Skeletal muscle cell (primary cell): ENCODE results near the gene UBE4B.
A peak's percentile ranks its signal among the peaks of the same experiment; 100 is the strongest.
"Not testable (repeated sequence)": the region's sequence is repeated elsewhere in the genome, so short reads cannot be mapped to it uniquely, and the experiment has no call there.

Source experiments
- DNase-seq: peaks from one replicate; pipeline ENCODE4 v3.0.0-alpha.2; 2010; ENCODE audit warnings: low read depth
- H3K4me3 ChIP-seq: 2 replicates; pipeline ENCODE4 v1.5.1; 2011; ENCODE audit warnings: low read depth, mild to moderate bottlenecking, control low read depth, low read length, moderate library complexity

UBE4B gene

GRCh38 chr1:10065344-10065685, 32.6 kb downstream of the UBE4B start:
- H3K4me3 ChIP-seq: no peak overlapping the region
- DNase-seq: no peak

GRCh38 chr1:10065760-10066159, 33.0 kb downstream of the UBE4B start:
- H3K4me3 ChIP-seq: no peak overlapping the region
- no peak for DNase-seq

DNA sequence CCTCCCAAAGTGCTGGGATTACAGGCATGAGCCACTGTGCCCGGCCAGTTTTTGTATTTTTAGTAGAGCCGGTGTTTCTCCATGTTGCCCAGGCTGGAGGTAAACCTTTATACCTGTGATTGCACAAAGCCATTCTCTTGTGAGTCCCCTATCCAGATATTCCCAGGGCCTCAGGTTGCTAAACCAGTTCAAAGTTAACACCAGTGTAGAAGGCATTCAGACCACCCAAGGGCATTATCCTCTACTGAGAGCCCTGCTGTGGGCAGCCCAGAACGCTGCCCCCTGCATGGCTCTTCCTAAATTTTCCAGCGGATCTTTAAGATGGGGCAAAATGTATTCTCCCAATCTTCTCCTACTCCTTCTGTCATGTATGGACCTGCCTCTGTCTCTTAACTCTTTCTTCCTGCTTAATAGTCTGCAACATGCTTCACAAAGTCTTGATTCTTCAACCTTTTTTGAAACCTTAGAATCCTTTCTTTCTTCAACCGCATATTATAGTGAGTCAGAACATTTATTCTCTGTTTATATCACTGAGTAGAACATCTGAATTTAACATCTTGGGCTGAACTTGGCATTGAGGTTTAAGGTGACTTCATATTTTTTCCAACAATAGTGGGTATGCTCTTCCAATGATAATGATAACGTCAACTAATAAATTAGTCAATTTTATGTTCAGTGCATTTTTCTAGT, 36.0 kb downstream of the UBE4B start:
- no peak overlapping the region for H3K4me3 ChIP-seq
- no peak for DNase-seq

DNA sequence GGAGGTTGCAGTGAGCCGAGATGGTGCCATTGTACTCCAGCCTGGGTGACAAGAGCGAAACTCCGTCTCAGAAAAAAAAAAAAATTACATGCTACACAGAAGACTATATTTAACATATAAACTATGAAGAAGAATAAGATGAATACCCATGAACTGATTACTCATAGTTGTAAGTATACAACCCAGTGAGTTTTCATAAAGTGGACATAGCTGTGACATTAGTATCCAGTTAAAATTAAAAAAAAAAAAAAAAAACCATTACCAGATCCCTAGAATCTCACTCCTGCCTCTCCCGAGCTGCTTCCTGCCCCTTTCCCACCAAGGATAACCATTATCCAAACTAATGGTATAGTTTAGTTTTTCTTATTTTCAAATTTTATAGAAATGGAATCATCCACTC, 37.4 kb downstream of the UBE4B start:
- no peak overlapping the region for H3K4me3 ChIP-seq
- no peak for DNase-seq

GRCh38 chr1:10071640-10072039, 38.9 kb downstream of the UBE4B start:
- H3K4me3 ChIP-seq: no peak overlapping the region
- DNase-seq: no peak

DNA sequence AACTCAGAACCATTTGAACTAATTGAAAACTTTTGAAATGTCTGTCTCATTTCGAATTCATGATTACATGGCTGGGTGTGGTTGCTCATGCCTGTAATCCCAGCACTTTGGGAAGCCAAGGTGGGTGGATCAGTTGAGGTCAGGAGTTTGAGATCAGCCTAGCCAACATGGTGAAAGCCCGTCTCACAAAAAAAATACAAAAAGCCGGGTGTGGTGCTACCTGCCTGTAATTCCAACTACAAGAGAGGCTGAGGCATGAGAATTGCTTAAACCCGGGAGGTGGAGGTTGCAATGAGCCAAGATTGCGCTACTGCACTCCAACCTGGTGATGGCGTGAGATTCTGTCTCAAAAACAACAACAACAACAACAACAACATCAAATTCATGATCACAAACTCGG, 40.6 kb downstream of the UBE4B start:
- H3K4me3 ChIP-seq, DNase-seq: not testable (repeated sequence)

DNA sequence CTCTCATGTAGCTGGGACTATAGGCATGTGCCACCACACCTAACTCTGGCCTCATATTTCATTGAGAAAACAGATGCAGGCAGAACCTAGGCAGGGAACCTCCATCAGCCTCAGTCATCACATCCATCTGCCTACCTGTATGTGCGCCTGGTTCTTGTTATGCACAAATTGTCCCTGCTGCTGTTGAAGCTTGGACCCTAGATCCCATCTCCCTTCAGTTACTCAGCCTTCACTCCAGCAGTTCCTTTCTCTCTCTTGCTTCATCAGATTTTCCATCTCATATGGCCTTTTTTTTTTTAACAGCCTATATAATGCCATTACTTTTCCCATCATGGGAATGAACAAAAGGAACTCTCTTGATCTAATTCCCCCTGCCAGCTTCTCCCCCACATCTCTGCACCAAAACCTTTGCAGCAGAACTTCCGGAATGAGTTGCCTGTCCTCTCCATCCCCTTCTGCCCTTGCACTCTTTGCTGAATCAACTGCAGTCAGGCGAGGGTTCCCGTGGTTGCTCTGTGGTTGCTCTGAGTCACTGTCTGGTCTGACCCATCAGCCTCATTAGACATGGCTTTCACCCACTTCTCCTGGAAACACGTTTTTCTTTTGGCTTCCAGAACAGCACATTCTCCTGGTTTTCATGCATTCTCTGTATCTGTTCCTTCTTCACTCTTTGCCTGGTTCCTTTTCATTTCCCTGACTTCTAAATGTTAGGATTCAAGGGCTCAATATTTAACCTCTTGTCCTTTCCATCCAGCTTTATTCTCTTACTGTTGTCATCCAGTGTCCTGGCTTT, 41.5 kb downstream of the UBE4B start:
- no peak overlapping the region for H3K4me3 ChIP-seq
- DNase-seq: peak; percentile 91

GRCh38 chr1:10074852-10075730, 42.3 kb downstream of the UBE4B start:
- no peak overlapping the region for H3K4me3 ChIP-seq
- no peak for DNase-seq

DNA sequence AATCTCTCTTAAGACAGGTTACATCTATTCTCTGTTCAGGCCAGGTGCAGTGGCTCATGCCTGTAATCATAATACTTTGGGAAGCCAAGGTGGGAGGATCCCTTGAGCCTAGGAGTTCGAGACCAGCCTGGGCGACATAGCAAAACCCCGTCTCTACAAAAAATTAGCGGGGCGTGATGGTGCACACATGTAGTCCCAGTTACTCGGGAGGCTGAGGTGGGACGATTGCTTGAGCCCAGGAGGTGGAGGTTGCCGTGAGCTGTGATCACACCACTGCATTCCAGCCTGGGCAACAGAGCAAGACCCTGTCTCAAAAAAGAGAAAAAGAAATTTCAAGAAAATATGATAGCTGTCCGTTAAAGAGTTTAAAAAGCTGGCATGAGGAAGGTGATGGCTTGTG, 43.0 kb downstream of the UBE4B start:
- no peak overlapping the region for H3K4me3 ChIP-seq
- DNase-seq: no peak

DNA sequence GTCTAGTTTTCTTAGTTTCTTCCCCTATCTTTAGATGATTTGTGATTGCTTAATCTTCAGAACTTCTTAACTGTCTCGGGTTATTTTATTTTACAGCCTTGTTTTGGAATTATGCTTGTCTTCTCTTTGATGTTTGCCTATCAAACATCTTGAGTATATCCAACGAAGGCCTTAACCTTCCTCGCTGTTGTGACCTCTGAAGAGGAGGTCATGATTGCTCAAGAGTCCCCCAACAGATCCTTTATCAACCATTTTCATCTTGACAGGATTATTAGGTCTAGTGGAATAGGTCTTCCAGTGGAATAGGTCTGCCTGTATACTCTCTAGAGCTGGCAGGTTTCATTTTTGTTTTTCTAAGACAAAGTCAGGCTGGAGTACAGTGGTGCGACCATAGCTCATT, 45.7 kb downstream of the UBE4B start:
- no peak overlapping the region for H3K4me3 ChIP-seq

DNA sequence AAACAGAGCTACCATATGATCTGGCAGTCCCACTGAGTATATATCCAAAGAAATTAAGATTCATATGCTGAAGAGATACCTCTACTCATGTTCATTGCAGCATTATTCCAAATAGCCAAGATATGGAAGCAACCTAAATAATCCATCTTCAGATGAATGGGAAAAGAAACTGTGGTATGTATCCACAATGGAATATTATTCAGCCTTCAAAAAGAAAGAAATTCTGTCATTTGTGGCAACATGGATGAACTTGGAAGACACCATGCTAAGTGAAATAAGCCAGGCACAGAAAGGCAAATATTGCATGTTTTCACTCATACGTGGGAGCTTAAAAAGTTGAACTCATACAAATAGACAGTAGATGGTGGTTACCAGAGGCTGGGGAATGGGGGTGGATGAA, 47.8 kb downstream of the UBE4B start:
- no peak overlapping the region for H3K4me3 ChIP-seq
- no peak for DNase-seq

More for the DNA sequence above, 45.7 kb downstream of the UBE4B start:
- no peak for DNase-seq

DNA sequence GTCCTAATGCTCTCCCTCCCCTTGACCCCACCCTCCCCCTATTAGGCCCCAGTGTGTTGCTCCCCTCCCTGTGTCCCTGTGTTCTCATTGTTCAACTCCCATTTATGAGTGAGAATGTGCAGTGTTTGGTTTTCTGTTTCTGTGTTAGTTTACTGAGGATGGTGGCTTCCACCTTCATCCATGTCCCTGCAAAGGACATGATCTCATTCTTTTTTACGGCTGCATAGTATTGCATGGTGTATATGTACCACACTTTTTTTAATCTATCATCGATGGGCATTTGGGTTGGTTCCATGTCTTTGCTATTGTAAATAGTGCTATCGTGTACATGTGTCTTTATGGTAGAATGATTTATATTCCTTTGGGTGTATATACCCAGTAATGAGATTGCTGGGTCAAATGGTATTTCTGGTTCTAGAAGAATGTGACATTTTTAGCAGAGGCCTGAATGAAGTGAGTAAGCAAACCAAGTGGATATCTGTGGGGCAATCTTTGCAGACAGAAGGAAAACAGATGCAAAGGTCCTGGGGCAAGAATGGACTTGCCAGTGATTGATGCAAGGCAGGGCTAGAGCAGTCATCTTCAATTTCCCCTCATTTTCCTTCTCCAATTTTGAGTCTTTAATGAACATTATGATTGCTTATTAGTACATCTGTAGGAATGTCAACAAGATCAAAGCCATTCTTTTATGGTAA, 50.2 kb downstream of the UBE4B start:
- DNase-seq: no peak
- H3K4me3 ChIP-seq: no peak overlapping the region

DNA sequence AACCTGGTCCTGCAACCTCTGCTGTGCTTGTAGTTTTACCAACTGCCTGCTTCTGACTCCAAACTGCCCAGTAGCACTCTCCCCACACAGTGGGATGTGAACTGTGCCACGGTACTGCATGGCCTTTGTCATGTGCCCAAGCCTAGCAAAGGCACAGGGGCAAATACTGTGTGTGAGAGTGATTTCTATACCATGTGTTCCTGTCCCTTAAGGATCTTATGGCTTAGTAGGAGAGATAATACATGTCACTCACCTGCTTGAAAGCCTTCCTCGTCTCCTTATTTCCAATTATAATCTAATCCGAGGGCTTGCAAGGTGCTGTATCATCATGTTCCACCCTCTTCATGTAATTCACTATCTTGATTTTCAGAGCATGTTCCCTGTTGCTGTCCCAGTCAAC, 51.3 kb downstream of the UBE4B start:
- no peak for DNase-seq
- no peak overlapping the region for H3K4me3 ChIP-seq

GRCh38 chr1:10085076-10085475, 52.3 kb downstream of the UBE4B start:
- DNase-seq: no peak
- H3K4me3 ChIP-seq: no peak overlapping the region

GRCh38 chr1:10087210-10087609, 54.5 kb downstream of the UBE4B start:
- DNase-seq: no peak
- H3K4me3 ChIP-seq: no peak overlapping the region

- no peak for DNase-seq
- no peak overlapping the region for H3K4me3 ChIP-seq
Observed at GRCh38 chr1:10101929-10102328, 69.2 kb downstream of the UBE4B start.

DNA sequence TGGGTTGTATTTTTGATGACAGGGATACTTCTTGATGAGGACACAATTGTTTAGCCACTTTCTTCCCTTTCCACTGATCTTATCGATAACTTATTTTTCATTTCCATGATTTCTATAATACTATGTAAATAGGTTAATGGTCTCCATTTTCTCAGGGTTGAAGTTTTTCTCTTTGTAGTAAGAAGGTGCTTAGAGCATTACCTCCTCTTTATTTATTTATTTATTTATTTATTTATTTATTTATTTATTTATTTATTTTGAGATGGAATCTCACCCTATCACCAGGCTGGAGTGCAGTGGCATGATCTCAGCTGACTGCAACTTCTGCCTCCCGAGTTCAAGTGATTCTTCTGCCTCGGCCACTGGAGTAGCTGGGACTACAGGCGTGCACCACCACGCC, 70.4 kb downstream of the UBE4B start:
- no peak for DNase-seq
- H3K4me3 ChIP-seq: no peak overlapping the region

DNA sequence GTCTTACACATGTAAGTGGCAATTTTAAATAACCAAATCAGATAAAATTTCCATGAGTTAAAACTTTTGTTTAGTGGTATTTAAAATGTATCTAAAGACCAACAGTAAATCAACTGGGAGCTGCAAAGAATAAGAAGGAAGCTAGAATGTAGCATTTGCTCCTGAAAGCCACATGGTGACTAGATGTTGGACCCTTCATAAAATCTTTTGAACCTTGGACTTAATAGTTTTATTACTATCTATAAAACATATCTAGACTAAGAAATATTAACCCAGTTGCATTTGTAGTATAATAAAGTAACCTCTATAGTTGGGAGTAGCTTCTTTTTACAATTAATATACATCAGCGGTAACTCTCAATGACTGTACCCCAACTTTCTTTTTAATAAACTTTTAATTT, 72.1 kb downstream of the UBE4B start:
- H3K4me3 ChIP-seq: no peak overlapping the region
- DNase-seq: no peak

DNA sequence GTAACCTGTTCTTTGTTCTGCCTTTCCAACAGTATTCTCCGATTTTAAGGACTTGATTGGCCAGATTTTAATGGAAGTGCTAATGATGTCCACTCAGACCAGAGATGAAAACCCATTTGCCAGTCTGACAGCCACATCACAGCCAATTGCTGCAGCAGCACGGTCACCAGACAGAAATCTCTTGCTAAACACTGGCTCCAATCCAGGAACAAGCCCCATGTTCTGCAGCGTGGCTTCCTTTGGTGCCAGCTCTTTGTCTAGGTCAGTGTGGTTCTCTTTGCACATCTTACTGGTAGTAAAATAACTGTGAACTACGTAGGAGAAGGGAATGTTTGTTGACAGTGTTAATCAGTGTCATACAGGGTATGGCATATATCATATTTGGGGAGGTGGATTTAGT, 72.7 kb downstream of the UBE4B start:
- no peak overlapping the region for H3K4me3 ChIP-seq
- no peak for DNase-seq

DNA sequence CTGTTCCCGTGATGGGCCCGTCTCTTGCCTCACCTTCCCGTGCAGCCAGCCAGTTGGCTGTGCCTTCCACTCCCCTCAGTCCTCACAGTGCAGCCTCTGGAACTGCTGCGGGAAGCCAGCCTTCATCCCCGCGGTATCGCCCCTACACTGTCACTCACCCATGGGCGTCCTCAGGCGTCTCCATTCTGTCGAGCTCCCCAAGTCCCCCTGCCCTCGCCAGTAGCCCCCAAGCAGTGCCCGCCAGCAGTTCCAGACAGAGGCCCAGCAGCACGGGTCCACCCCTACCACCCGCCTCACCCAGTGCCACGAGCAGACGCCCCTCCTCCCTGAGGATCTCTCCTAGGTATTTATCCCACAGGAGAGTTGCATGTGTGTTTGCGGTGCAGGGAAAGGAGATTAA, 73.5 kb downstream of the UBE4B start:
- no peak for DNase-seq
- no peak overlapping the region for H3K4me3 ChIP-seq
